OCI-LY1 (cell line): Measurements from ENCODE around the gene BABAM2.

Source experiments
- EZH2 ChIP-seq: fragments of 200-600 bp; sonication (generic), shearing (Covaris generic); IDR thresholded peaks from 2 replicates; pipeline ENCODE4 v1.8.0; 2017; ENCODE audit warnings: borderline replicate concordance, mixed run types, mild to moderate bottlenecking, antibody characterized with exemption, low read length, moderate library complexity, mixed read lengths
- TF ChIP-seq, protein P1 (sequence below): fragments of 200-600 bp; sonication (generic), shearing (Covaris generic); IDR thresholded peaks from 2 replicates; pipeline ENCODE4 v1.5.1; 2017; ENCODE audit warnings: mild to moderate bottlenecking, antibody characterized with exemption, low read length, moderate library complexity, mixed read lengths

DNA sequence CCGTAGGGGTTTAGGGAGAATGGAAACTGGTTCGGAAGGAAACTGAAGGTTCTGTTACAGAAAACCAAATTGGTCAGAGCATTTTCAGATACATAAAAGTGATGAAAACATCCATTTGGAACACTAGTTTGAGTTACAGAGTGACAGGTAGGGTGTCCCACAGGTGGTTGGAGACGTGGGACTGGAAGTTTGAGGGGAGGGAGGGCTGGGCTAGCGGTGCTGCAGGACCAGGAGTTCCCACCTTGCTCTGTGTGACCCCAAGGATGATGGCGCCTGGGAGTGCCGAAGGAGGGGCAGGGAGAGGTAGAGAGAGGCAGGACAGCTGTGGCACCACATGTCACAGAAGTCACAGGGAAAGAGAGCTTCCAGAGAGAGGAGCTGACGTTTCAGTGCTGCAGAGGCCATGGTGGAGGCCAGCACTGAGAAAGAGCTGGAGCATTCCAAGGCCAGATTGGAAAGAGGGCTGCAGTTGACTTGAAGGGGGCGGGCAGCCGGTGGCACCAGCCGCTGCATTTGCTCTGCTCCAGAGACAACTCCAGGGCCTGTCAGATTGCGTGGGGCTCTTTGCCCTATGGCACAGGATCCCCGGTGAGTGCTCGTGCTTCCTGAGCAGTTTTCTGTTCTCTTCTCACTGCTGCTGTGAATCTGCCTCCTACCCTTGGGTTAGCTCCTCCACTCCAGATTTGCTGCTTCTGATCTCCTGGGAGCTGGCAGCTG, 445.9 kb downstream of the BABAM2 start:
- TF ChIP-seq, protein P1, sequence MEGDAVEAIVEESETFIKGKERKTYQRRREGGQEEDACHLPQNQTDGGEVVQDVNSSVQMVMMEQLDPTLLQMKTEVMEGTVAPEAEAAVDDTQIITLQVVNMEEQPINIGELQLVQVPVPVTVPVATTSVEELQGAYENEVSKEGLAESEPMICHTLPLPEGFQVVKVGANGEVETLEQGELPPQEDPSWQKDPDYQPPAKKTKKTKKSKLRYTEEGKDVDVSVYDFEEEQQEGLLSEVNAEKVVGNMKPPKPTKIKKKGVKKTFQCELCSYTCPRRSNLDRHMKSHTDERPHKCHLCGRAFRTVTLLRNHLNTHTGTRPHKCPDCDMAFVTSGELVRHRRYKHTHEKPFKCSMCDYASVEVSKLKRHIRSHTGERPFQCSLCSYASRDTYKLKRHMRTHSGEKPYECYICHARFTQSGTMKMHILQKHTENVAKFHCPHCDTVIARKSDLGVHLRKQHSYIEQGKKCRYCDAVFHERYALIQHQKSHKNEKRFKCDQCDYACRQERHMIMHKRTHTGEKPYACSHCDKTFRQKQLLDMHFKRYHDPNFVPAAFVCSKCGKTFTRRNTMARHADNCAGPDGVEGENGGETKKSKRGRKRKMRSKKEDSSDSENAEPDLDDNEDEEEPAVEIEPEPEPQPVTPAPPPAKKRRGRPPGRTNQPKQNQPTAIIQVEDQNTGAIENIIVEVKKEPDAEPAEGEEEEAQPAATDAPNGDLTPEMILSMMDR: no peak
- TF ChIP-seq EZH2: no peak
